Esophagus mucosa (tissue), 1 donor: Measurements from ENCODE around the gene PAK6. TPM values are rescaled to one million over a fixed set of nuclear protein-coding genes. Genes with fewer than 3 reads are reported as not detected.

Source experiments
- ATAC-seq: fragments of 200-7000 bp; cut with Tn5 transposase; one replicate; pipeline ENCODE4 v1.9.1; 2020
- total RNA-seq: library from RNA; stranded (reverse); gene quantifications from one replicate; pipeline ENCODE4 v1.2.4, GENCODE V29; 2023
- donor health status: DM: yes; HTN: yes; CAD: no.

The PAK6 gene
- total RNA-seq, 1 donor from 2014 or later: 25.3 TPM

- ATAC-seq: no peak
Observed at GRCh38 chr15:40293905-40294895, 55.3 kb downstream of the PAK6 start.

DNA sequence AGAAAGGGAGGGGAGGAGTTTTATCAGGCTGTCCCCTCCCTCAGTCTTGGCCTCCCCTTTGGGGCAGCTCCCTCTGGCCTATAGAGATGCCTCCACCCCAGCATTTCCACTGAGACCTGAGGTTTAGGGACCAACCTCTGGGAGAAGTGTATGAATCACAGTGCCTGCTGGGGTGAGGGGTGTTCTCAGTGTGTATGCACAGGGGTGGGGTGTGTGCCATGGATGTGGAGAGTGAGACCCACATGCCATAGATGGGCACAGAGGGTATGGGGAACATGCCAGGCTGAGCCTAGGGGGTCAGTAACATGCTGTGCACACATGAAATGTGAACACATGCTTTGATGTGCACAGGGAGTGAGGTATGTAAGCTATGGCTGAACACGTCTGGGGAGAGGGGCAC lies 56.4 kb downstream of the PAK6 start:
- ATAC-seq: no peak

DNA sequence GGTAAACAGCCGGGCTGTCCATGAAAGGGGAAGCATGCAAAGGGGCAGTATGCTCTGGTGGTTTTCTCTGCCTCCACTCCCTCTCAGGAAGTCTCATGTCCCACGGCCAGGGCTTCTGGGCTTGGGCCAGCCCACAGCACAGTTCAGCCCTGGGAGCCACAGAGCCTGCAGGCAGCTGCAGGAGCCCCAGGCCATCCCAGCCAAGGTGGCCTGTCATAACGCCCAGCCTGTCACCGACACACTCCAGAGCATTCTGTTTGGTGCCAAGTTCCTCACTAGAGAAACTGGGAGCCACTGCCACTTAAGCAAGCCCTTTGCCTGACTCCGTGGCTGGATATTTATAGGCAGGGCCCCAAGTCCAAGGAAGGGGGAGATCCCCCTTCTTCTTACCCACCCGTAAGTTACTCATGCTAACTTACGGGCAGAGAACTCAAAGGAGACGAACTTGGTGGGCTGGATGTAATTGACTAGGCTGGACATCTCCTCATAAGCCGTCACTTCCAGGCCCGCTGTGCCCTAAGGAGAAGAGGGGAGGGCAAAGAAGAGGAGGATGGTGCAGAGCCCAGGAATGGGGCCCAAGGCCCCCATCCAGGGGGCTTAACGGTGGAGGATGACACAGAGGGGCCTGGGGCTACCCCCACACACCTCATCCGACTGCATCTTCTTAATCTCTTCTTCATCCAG lies 57.2 kb downstream of the PAK6 start:
- ATAC-seq: no peak

DNA sequence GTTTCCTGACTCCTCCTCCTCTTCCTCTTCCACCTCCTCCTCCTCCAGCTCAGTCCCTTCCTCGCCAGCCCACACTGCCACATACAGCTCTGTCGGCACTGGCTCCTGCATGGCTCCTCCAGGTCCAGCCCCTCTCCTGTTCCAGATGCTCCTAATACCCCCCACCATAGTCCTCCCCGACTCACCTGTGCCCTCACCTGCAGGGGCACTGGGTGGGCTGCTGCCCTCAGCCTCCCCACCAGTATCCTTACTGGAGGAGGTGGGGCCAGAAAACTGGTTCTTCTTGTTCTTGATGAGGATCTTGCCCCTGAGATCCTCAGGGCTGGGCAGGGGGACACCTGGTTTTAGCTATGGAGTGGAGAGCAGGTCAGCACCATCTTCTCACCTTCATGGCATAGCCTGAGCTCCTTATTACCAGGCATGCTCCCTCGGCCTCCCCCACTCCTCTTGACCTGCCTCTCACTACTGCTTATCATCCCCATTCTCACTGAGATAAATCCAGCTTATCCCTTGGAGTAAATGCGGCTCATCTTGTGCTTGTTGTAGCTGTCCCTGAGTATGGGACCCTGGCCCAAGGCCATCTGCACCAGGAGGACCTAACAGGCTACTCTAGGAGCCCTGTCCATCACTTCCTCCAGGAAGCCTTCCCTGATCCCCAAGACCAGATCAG lies 57.8 kb downstream of the PAK6 start:
- ATAC-seq: no peak

DNA sequence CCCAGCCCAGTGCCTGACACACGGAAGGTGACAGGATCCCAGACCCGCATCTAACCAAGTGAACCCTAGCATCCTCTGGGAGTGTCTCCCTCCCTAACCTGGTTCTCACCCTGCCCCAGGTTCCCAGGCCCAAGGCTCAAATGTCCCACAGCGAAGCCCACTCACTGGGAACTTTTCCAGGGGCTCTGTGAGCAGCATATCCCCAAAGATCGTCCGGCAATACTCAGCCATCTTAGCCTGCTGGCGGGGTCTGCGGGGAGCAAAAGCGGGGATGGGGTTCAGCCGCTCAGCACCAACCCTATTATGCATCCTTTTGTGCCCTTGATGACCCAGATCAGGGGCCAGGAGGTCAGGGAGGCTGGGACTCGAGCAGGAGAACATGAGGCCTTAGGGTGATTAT lies 58.5 kb downstream of the PAK6 start:
- no peak for ATAC-seq

- no peak for ATAC-seq
Observed at GRCh38 chr15:40298216-40298935, 59.5 kb downstream of the PAK6 start.

DNA sequence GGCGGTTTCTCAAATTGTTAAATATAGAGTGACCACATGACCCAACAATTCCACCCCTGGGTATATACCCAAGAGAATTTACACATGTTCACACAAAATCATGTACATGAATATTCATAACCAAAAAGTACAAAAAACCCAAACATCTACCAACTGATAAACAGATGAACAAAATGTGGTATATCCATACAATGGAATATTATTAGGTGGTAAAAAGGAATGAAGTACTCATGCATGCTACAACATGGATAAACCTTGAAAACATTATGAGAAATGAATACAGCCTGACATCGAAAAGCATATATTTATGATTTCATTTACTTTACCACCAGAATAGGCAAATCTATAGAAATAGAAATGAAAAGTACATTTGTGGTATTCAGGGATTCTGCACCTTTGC lies 61.5 kb downstream of the PAK6 start:
- no peak for ATAC-seq

DNA sequence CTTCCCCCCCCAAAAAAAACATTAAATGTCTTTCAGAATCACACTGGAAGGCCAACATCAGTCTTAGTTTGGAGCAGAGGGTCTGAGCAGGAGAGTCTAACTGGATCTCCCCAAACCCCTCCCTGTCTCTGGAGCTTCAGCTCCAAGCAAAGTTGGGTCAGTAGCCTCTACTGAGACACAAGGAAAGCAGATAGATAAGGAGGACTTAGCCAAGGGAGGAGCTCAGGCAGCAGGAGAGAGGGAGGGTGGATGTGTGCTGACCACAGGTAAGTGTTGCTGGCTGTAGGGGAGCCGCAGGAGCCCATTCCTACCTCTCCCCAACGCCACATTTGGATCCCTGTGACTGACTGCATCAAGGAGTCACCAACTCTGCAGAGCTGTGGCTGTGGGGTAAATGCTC lies 61.9 kb downstream of the PAK6 start:
- no peak for ATAC-seq

DNA sequence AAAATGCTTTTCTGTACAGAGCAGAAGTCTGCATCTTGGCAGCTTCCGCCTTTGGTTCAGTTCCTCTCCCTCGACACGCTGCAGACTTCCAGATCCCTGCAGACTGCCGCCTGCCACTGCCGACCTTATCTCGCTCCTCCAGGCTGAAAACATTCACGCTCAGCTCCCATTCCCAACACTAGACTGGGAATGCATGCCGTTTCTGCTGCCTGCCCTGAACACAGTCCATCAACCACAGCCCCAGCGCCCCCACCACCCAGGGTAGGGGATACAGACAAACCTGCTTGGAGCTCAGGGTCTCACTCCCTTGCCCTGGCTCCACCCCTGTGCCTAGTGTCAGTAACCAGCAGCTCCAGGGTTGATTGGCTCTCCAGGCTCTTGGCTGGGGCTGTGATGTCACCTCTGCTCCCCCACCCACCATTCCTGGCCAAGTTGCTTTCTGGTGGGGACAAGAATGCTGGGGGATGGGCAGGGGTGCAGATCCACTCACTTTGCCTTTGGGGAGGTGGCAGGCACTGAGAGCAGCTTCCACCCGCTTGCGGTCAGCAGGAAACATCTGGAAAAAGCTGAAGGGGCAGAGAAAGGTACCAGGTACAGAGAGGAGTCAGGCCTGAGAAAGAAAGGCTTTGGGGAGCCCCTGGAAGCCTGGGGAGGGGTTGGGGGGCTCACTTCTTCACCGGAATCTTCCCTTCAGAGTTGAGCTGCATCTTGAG lies 62.8 kb downstream of the PAK6 start:
- ATAC-seq: no peak

DNA sequence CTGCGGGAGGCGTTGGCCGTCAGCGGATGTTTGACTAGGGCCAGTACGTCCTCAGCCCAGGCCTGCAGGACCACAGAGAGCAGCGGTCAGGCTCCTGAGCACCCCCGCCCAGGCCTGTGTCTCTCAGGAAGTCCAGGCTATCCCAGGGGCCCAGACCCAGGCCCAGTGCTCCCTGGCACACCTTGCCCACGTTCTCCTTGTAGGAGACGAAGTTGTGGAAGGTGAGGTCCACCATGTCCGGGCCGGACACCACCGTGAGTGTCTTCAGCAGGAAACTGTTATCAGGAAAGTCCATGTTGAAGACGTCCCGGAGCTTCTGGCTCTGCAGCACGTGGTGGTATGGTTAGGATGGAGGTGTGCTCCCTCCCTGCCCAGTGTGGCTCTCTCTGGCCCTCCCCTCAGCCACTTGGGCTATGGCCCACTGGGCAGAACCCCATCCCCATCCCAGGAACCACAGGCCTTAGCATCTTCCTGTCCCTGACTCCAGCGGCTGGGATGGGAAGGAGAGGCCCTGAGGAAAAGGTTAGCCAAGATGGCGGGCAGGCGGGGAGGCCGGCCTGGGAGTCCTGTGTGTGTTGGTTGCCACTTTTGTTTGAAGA lies 63.5 kb downstream of the PAK6 start:
- ATAC-seq: no peak

DNA sequence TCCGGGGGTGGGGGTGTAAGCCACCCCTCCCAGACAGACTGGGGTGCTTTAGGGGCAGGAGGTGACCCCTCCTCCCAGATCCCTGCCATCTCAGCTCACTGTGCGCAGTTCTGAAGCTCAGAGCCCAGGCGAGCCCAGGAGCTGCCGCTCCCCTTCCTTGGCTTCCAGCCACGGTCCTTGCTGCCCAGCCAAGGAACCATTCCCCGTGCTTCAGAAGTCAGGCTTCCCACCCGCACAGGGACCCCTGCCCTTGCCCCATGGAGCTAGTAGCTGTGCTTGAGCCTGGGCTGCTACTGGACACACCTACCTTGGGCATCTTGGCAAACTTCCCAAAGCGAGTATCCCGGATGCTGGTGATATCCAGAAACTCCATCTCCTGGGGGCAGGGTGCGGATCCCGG lies 64.1 kb downstream of the PAK6 start:
- ATAC-seq: no peak

GRCh38 chr15:40303576-40303975 lies 64.7 kb downstream of the PAK6 start:
- ATAC-seq: no peak

DNA sequence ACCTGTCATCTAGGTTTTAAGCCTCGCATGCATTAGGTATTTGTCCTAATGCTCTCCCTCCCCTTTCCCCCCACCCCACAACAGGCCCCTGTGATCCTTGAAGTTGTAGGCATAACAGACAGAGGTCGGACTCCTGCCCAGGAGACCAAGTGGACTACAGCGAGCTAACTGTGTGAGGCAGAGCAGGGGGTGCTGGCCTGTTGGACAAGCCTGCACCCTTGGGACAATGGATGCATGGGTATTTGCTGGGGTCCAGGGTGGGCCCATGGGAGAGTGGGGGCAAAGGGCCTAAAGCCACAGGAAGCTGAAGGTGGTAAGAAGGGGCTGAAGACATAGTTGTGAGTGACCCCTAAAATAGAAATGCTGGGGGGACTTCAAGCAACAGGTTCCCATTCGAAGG lies 66.4 kb downstream of the PAK6 start:
- ATAC-seq: no peak

DNA sequence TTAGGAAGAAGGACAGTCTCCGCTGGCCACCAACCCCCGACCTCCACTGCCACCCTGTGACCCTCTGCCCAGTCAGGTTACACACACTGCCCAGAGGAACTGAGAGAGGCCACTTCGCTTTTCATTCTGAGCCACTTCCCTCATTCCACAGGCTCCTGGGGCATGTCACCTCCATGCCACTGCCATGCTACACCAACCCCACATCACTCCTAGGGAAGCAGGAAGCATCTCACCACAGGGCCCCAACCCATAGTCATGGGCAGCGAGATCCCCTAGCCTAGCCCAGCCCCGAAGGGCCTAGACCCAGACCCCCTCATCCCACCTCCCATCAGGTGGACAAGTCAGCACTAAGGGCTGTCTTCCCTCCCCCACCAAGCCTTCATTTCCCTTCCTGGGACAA lies 67.5 kb downstream of the PAK6 start:
- no peak for ATAC-seq

DNA sequence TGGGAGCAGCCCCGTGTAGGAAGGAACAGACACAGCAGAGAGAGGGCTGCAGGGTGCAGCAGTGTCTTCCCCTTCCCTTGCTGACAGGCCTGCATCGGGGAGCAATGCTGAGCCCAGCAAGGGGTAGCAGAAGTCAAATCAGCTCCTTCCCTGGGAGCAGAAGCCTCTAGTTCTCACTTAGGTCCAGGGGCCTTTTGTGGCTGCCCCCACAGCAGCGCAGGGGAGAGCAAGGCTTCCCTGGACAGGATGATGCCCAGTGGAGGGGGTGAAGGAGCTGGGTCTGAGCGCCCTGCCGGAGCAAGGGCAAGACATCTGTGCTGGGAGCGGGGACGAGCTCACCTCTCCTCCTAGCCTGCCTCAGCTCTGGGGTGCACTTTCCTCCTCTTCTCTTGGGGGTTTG lies 68.0 kb downstream of the PAK6 start:
- no peak for ATAC-seq

- ATAC-seq: peak; percentile 56
Observed at GRCh38 chr15:40307421-40308211, 68.8 kb downstream of the PAK6 start, which contains the start of gene PLCB2. Gene PLCB2, minus strand, starts transcription at chr15:40307935. Its CDS starts 263 bp downstream, at chr15:40307672.

DNA sequence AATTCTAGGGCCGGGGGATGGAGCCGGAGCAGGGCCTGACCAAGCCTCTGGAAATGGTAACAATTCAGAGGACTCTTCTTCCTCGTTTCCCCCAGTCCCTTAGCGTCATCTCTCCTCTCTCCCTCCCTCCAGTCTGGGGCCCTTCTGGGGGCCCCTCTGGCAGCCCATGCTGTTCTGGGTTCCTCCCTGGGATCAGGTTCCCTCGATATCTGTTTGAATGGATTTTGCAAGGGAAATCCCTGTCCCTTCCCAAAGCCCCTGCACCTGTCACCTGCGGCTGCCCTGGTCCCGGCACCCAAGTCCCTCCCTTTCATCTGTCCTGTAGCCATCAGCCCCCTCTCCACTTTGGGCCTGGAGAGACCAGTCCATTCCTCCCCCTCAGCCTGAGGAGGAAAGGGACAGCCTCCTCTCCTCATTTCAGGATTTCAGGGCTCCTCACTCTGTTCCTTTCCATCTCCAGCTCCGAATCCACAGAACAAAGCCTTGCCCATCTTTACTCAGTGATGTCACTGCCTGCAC lies 70.5 kb downstream of the PAK6 start:
- no peak for ATAC-seq

DNA sequence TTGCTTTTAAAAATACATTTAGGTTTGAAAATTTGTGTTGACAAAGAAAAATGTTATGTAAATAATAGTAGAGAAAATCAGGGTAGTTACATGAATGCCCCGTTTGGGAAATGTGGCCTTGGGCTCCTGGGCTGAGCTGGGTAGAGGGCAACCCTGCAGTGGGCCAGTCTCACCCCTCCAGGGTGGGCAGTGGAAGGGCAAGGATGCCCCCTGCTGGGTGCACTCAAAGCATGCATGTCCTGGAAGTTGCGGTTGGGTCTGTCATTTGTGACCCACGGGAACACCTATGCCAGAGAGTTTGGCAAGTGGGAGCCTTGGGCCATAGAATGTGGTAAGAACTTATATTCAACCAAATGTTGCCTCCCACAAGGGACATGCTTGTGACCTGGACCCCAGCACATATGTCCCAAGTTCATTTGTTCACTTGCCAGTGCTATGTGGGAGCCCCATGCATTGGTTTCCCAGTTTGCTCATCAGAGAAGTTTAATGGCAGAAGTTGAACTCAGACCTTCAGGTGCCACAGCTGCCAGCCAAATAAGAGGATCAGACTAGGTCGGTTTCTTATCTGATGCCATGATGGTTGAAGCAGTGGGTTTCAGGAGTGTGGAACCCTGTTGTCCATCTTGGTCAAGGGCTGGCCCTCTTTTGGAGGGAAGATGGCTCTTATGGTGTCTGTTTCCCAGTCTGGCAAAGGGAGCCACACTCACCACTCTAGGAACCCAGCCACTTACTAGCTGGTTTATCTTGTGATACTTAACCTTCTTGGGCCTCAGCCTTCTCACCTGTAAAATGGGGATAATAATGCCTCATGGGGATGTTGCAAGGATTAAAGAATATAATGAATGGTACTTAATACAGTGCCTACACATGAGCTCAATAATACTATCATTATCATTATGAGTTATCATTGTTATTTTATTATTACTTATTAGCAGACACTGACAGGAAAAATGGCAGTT lies 71.4 kb downstream of the PAK6 start:
- ATAC-seq: peak; percentile 32

DNA sequence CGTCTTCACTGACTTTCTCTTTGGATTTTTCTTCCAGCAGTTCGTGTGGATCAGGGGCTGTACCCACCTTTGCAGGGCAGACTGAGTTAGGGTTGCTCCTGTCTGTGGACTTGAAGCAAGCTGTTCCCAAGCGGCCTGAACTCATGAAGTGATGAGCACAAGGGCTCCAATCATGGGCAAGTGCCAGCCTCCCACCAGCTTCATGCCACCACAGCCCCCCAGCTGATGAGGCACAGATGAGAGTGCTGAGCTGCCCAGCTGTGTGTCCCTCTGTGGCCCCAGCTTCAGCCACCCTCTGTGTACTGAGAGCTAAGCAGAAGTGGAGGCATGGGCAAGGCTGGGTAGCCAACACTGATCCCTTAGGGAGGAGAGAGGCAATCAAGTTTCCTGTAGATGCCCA lies 72.1 kb downstream of the PAK6 start:
- no peak for ATAC-seq
